ENCODE data around the gene RPL18A.
A peak's percentile ranks its signal among the peaks of the same experiment; 100 is the strongest.
"Not testable (repeated sequence)": the region's sequence is repeated elsewhere in the genome, so short reads cannot be mapped to it uniquely, and the experiment has no call there.

Gene RPL18A

GRCh38 chr19:17873786-17874757, 14.4 kb downstream of the RPL18A start:
- FAIRE-seq (peak; percentile 67), DNase-seq (ENCODE audit: insufficient read length, low spot score) (peak; percentile 90)
- TF ChIP-seq POU2F2 (IDR thresholded peaks at IDR 0.05; ENCODE audit: low read depth, low read length) (no peak), SPI1 (IDR thresholded peaks at IDR 0.05; ENCODE audit: low read depth, low read length) (no peak), PAX5 (IDR thresholded peaks at IDR 0.05; ENCODE audit: insufficient read depth, low read length, severe bottlenecking) (no peak), POLR2A (IDR thresholded peaks at IDR 0.05; ENCODE audit: low read depth, low read length) (no peak), TAF1 (IDR thresholded peaks at IDR 0.05; ENCODE audit: low read depth, low read length) (no peak), POLR2AphosphoS5 (IDR thresholded peaks at IDR 0.05; ENCODE audit: low read depth, low read length) (no peak)

- FAIRE-seq (no peak), DNase-seq (ENCODE audit: insufficient read length, low spot score) (no peak)
- no peak for TF ChIP-seq PAX5 (IDR thresholded peaks at IDR 0.05; ENCODE audit: insufficient read depth, low read length, severe bottlenecking)
- TF ChIP-seq TAF1 (IDR thresholded peaks at IDR 0.05; ENCODE audit: low read depth, low read length) = no peak
- TF ChIP-seq POU2F2 (IDR thresholded peaks at IDR 0.05; ENCODE audit: low read depth, low read length) = no peak
- no peak for TF ChIP-seq POLR2A (IDR thresholded peaks at IDR 0.05; ENCODE audit: low read depth, low read length)
These were observed 15.0 kb downstream of the RPL18A start for GRCh38 chr19:17874758-17875135.

- DNase-seq (ENCODE audit: insufficient read length, low spot score) = no peak
- FAIRE-seq = no peak
- TF ChIP-seq POU2F2 (IDR thresholded peaks at IDR 0.05; ENCODE audit: low read depth, low read length) (no peak), POLR2A (IDR thresholded peaks at IDR 0.05; ENCODE audit: low read depth, low read length) (no peak), PAX5 (IDR thresholded peaks at IDR 0.05; ENCODE audit: insufficient read depth, low read length, severe bottlenecking) (no peak)
These were observed 18.0 kb downstream of the RPL18A start for GRCh38 chr19:17877696-17878095.

DNA sequence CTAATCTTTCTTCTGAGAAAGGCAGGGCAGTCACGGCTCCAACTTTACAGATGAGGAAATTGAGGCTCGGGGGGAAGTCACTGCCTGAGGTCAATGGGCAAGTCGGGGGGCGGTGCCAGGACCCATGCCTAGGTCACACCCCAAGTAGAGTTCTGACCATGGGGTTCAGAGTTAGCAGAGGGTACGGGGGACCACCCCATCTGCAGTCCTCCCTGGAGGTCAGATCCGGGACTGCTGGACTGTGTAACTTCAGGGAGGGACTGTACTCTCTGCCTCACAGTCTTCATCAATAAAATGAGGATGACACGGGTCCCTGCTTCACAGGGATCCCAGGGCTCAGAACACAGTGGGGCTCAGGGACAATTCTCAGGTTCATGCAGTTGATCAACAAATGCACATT, 19.8 kb downstream of the RPL18A start:
- DNase-seq (ENCODE audit: insufficient read length, low spot score) = no peak
- FAIRE-seq = no peak
- TF ChIP-seq POU2F2 (IDR thresholded peaks at IDR 0.05; ENCODE audit: low read depth, low read length) (no peak), POLR2AphosphoS5 (IDR thresholded peaks at IDR 0.05; ENCODE audit: low read depth, low read length) (no peak)

GRCh38 chr19:17881701-17882100, 22.0 kb downstream of the RPL18A start:
- TF ChIP-seq POLR2A (IDR thresholded peaks at IDR 0.05; ENCODE audit: low read depth, low read length) (no peak), POLR2AphosphoS5 (IDR thresholded peaks at IDR 0.05; ENCODE audit: low read depth, low read length) (no peak), POU2F2 (IDR thresholded peaks at IDR 0.05; ENCODE audit: low read depth, low read length) (no peak), TAF1 (IDR thresholded peaks at IDR 0.05; ENCODE audit: low read depth, low read length) (no peak), PAX5 (IDR thresholded peaks at IDR 0.05; ENCODE audit: insufficient read depth, low read length, severe bottlenecking) (no peak), SPI1 (IDR thresholded peaks at IDR 0.05; ENCODE audit: low read depth, low read length) (no peak)
- FAIRE-seq (peak; percentile 47), DNase-seq (ENCODE audit: insufficient read length, low spot score) (no peak)

- DNase-seq (ENCODE audit: insufficient read length, low spot score) (no peak), FAIRE-seq (no peak)
- TF ChIP-seq POLR2A (IDR thresholded peaks at IDR 0.05; ENCODE audit: low read depth, low read length) (no peak), TAF1 (IDR thresholded peaks at IDR 0.05; ENCODE audit: low read depth, low read length) (no peak), SPI1 (IDR thresholded peaks at IDR 0.05; ENCODE audit: low read depth, low read length) (no peak), POU2F2 (IDR thresholded peaks at IDR 0.05; ENCODE audit: low read depth, low read length) (no peak), POLR2AphosphoS5 (IDR thresholded peaks at IDR 0.05; ENCODE audit: low read depth, low read length) (no peak), PAX5 (IDR thresholded peaks at IDR 0.05; ENCODE audit: insufficient read depth, low read length, severe bottlenecking) (no peak)
These were observed 24.1 kb downstream of the RPL18A start for GRCh38 chr19:17883627-17884410.

DNA sequence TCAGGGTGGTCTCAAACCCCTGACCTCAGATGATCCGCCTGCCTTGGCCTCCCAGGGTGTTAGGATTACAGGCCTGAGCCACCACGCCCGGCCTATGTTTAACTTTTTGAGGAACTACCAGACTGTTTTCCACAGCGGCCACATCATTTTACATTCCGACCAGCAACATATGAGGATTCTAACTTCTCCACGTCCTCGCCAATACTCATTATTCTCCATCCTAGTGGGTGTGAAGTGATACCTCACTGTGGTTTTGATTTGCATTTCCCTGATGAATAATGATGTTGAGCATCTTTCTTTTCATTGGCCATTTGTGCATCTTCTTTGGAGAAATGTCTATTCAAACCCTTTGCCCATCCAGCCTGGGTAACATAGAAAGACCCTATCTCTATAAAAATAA, 26.8 kb downstream of the RPL18A start:
- TF ChIP-seq POLR2A (IDR thresholded peaks at IDR 0.05; ENCODE audit: low read depth, low read length) (no peak), POU2F2 (IDR thresholded peaks at IDR 0.05; ENCODE audit: low read depth, low read length) (peak; percentile 83)
- no peak for DNase-seq (ENCODE audit: insufficient read length, low spot score)
- FAIRE-seq = peak; percentile 83

DNA sequence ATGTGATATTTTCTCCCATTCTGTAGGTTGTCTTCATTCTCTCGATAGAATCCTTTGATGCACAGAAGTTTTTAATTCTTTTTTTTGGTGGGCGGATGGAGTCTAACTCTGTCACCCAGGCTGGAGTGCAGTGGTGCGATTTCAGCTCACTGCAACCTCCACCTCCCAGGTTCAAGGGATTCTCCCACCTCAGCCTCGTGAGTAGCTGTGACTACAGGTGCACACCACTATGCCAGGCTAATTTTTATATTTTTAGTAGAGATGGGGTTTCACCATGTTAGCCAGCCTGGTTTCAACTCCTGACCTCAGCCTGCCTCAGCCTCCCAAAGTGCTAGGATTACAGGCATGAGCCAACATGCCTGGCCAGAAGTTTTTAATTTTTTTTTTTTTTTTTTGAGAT, 27.5 kb downstream of the RPL18A start:
- not testable (repeated sequence) for DNase-seq (ENCODE audit: insufficient read length, low spot score); FAIRE-seq

GRCh38 chr19:17888260-17888659, 28.6 kb downstream of the RPL18A start:
- no peak for DNase-seq (ENCODE audit: insufficient read length, low spot score)
- no peak for TF ChIP-seq PAX5 (IDR thresholded peaks at IDR 0.05; ENCODE audit: insufficient read depth, low read length, severe bottlenecking)
- TF ChIP-seq POLR2AphosphoS5 (IDR thresholded peaks at IDR 0.05; ENCODE audit: low read depth, low read length) = no peak
- FAIRE-seq = no peak

DNA sequence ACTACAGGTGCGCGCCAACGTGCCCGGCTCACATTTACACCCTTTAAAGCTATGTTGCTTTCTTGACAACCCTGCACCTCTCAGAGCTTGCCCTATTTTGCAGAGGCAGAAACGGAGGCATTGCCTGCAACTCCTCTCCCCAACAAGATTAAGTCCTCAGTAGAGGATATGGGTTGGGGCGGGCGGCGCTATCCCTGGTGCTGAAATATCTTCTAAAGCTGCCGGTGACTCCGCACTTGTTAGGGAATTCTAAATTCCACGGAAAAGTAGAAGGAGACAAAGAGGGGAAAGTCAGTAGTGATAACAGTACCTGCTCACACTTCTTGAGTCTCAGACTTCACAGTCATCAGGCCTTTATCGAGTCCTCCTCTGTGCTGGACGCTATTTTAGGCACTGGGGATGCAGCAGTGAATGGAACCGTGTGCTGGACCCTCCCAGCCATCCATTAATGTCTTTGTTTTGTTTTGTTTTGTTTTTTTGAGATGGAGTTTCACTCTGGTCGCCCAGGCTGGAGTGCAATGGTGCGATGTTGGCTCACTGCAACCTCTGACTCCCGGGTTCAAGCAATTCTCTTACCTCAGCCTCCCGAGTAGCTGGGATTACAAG, 30.0 kb downstream of the RPL18A start:
- FAIRE-seq (no peak), DNase-seq (ENCODE audit: insufficient read length, low spot score) (no peak)
- TF ChIP-seq PAX5 (IDR thresholded peaks at IDR 0.05; ENCODE audit: insufficient read depth, low read length, severe bottlenecking) (no peak), POU2F2 (IDR thresholded peaks at IDR 0.05; ENCODE audit: low read depth, low read length) (no peak), TAF1 (IDR thresholded peaks at IDR 0.05; ENCODE audit: low read depth, low read length) (no peak), POLR2A (IDR thresholded peaks at IDR 0.05; ENCODE audit: low read depth, low read length) (no peak), POLR2AphosphoS5 (IDR thresholded peaks at IDR 0.05; ENCODE audit: low read depth, low read length) (no peak), SPI1 (IDR thresholded peaks at IDR 0.05; ENCODE audit: low read depth, low read length) (no peak)
